Measurements from ENCODE around the gene ZNF3.

GRCh38 chr7:100127866-100128636, 46.5 kb upstream of the ZNF3 start:
- TF ChIP-seq, protein P1, sequence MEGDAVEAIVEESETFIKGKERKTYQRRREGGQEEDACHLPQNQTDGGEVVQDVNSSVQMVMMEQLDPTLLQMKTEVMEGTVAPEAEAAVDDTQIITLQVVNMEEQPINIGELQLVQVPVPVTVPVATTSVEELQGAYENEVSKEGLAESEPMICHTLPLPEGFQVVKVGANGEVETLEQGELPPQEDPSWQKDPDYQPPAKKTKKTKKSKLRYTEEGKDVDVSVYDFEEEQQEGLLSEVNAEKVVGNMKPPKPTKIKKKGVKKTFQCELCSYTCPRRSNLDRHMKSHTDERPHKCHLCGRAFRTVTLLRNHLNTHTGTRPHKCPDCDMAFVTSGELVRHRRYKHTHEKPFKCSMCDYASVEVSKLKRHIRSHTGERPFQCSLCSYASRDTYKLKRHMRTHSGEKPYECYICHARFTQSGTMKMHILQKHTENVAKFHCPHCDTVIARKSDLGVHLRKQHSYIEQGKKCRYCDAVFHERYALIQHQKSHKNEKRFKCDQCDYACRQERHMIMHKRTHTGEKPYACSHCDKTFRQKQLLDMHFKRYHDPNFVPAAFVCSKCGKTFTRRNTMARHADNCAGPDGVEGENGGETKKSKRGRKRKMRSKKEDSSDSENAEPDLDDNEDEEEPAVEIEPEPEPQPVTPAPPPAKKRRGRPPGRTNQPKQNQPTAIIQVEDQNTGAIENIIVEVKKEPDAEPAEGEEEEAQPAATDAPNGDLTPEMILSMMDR (IDR thresholded peaks at IDR 0.05; ENCODE audit: insufficient read depth, low read length): no peak
- TF ChIP-seq, protein P2, sequence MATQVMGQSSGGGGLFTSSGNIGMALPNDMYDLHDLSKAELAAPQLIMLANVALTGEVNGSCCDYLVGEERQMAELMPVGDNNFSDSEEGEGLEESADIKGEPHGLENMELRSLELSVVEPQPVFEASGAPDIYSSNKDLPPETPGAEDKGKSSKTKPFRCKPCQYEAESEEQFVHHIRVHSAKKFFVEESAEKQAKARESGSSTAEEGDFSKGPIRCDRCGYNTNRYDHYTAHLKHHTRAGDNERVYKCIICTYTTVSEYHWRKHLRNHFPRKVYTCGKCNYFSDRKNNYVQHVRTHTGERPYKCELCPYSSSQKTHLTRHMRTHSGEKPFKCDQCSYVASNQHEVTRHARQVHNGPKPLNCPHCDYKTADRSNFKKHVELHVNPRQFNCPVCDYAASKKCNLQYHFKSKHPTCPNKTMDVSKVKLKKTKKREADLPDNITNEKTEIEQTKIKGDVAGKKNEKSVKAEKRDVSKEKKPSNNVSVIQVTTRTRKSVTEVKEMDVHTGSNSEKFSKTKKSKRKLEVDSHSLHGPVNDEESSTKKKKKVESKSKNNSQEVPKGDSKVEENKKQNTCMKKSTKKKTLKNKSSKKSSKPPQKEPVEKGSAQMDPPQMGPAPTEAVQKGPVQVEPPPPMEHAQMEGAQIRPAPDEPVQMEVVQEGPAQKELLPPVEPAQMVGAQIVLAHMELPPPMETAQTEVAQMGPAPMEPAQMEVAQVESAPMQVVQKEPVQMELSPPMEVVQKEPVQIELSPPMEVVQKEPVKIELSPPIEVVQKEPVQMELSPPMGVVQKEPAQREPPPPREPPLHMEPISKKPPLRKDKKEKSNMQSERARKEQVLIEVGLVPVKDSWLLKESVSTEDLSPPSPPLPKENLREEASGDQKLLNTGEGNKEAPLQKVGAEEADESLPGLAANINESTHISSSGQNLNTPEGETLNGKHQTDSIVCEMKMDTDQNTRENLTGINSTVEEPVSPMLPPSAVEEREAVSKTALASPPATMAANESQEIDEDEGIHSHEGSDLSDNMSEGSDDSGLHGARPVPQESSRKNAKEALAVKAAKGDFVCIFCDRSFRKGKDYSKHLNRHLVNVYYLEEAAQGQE (IDR thresholded peaks at IDR 0.05; ENCODE audit: insufficient replicate concordance, low read depth): no peak
- no peak for TF ChIP-seq POLR2AphosphoS5 (IDR thresholded peaks at IDR 0.05; ENCODE audit: low read depth)
- no peak for TF ChIP-seq SPI1 (IDR thresholded peaks at IDR 0.05; ENCODE audit: borderline replicate concordance, low read depth)
- TF ChIP-seq GABPA (IDR thresholded peaks at IDR 0.05; ENCODE audit: low read depth): no peak
